DMS153 treated with DMSO at 0.1 percent for 48 hours (cell line): ENCODE data around the gene CD36.
A peak's percentile ranks its signal among the peaks of the same experiment; 100 is the strongest.
"Not testable (repeated sequence)": the region's sequence is repeated elsewhere in the genome, so short reads cannot be mapped to it uniquely, and the experiment has no call there.

Experiments used
- DNase-seq: peaks from one replicate; lab custom pipeline; 2025; ENCODE audit not compliant: unreplicated experiment; lab: John Stamatoyannopoulos, UW

The CD36 gene

GRCh38 chr7:80649011-80649410 lies 10.6 kb downstream of the CD36 start:
- DNase-seq: no peak

- DNase-seq: no peak
These were observed 11.6 kb downstream of the CD36 start for GRCh38 chr7:80650030-80650429.

GRCh38 chr7:80651471-80651870 lies 13.0 kb downstream of the CD36 start:
- no peak for DNase-seq

GRCh38 chr7:80653244-80653643 lies 14.8 kb downstream of the CD36 start:
- no peak for DNase-seq

GRCh38 chr7:80654887-80655340 lies 16.5 kb downstream of the CD36 start:
- no peak for DNase-seq

GRCh38 chr7:80656029-80656428 lies 17.6 kb downstream of the CD36 start:
- DNase-seq: no peak

- DNase-seq: peak; percentile 10
These were observed 20.9 kb downstream of the CD36 start for GRCh38 chr7:80659120-80660055.

- DNase-seq: no peak
These were observed 22.5 kb downstream of the CD36 start for GRCh38 chr7:80660939-80661338.

- DNase-seq: no peak
These were observed 23.3 kb downstream of the CD36 start for GRCh38 chr7:80661729-80662128.

GRCh38 chr7:80662252-80662651 lies 23.8 kb downstream of the CD36 start:
- no peak for DNase-seq

- DNase-seq: no peak
These were observed 27.1 kb downstream of the CD36 start for GRCh38 chr7:80665526-80665925.

GRCh38 chr7:80666376-80666775 lies 27.9 kb downstream of the CD36 start:
- no peak for DNase-seq

GRCh38 chr7:80669367-80669766 lies 30.9 kb downstream of the CD36 start:
- DNase-seq: not testable (repeated sequence)

- no peak for DNase-seq
These were observed 33.3 kb downstream of the CD36 start for GRCh38 chr7:80671744-80672143.

GRCh38 chr7:80675090-80675489 lies 36.6 kb downstream of the CD36 start:
- no peak for DNase-seq

- DNase-seq: no peak
These were observed 38.0 kb downstream of the CD36 start for GRCh38 chr7:80676404-80676803.

GRCh38 chr7:80677629-80678028 lies 39.2 kb downstream of the CD36 start:
- DNase-seq: no peak

GRCh38 chr7:80678707-80679106 lies 40.3 kb downstream of the CD36 start:
- no peak for DNase-seq

- no peak for DNase-seq
These were observed 41.8 kb downstream of the CD36 start for GRCh38 chr7:80679921-80680907.

GRCh38 chr7:80681272-80681885 lies 42.9 kb downstream of the CD36 start:
- peak; percentile 37 for DNase-seq

GRCh38 chr7:80682744-80683143 lies 44.3 kb downstream of the CD36 start:
- no peak for DNase-seq
